H1 (cell line): Measurements from ENCODE around the gene OTOF. TPM values are rescaled to one million over a fixed set of nuclear protein-coding genes. Genes with fewer than 3 reads are reported as not detected.

Experiments
- CEBPB ChIP-seq: IDR thresholded peaks from 2 replicates; pipeline ENCODE4 v1.6.1; 2012; ENCODE audit warnings: low read depth, low read length
- CHD1 ChIP-seq: IDR thresholded peaks from 2 replicates; pipeline ENCODE4 v1.6.1; 2012; ENCODE audit warnings: low read depth, low read length, improper control_type of control experiment
- JUN ChIP-seq: IDR thresholded peaks from 2 replicates; pipeline ENCODE4 v1.6.1; 2011; ENCODE audit warnings: low read depth, mild to moderate bottlenecking, improper control_type of control experiment, low read length
- NRF1 ChIP-seq: IDR thresholded peaks from 2 replicates; pipeline ENCODE4 v1.6.1; 2011; ENCODE audit warnings: mild to moderate bottlenecking, low read depth, low read length, improper control_type of control experiment
- POLR2A ChIP-seq, 2 experiments: IDR thresholded peaks; 1 replicate in 1 of 2; 2 replicates in 1 of 2; pipeline ENCODE4 v1.6.1; 2011; ENCODE audit warnings: low read depth in 2 of 2, low read length in 2 of 2, mild to moderate bottlenecking in 2 of 2; ENCODE audit errors: control extremely low read depth in 1 of 2
- RBBP5 ChIP-seq: IDR thresholded peaks from 2 replicates; pipeline ENCODE4 v1.7.1; 2012; ENCODE audit warnings: low read depth, mild to moderate bottlenecking, inconsistent platforms, low read length, moderate library complexity, borderline replicate concordance
- polyA plus RNA-seq, 7 experiments: library from polyadenylated mRNA; depleted of rRNA in 3 of 7; stranded (reverse) in 5 of 7; unstranded in 2 of 7; fragments of >200 nt in 5 of 7; fragments of 200-250 nt in 2 of 7; gene quantifications; 1 replicate in 5 of 7; 2 replicates in 1 of 7; 4 replicates in 1 of 7; pipeline versions ENCODE4 v1.2.1 to v1.2.3, GENCODE V29; 2011 to 2013; ENCODE audit warnings: missing spikeins in 2 of 7, mixed read lengths in 2 of 7
- total RNA-seq: library from RNA; stranded (reverse); fragmentation: NEBNext Ultra II Directional; extraction: Animal tissue kit (Norgen Biotek cat#: 25700); gene quantifications from 2 replicates; pipeline ENCODE4 v1.2.1, GENCODE V29; 2021

OTOF gene
- total and polyA plus RNA-seq, 2 of the 8 experiments (the other 6 are each of a cell fraction or from before 2014, with no cell fraction given): 0.06 TPM; not detected in 1

DNA sequence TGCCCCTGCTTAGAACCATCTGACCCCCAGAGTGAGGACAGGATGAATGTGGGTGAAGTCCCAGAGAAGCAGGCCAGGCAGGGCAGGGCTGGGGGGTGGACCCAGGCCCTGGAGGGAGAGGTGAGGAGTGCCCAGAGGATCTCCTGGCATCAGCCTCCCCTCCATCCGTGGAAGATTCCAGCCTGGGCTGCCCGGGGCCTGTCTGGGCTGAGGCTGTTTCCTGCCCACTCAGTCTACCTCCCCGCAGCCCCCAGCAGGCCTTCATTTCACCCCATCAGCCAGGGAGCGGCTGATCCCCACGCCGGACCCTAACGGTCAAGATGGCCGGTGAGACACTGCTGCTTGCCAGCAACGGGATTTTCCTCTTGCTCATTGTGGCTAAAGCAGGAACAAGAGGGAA, 35.3 kb upstream of the OTOF start (continued):
- TF ChIP-seq RBBP5: no peak
- TF ChIP-seq POLR2A (IDR thresholded peaks at IDR 0.05; ENCODE audit: control extremely low read depth in 1 of 2, low read depth in 2 of 2, low read length in 2 of 2): no peak
- no peak for TF ChIP-seq CHD1
- no peak for TF ChIP-seq NRF1
- TF ChIP-seq JUN: no peak
- TF ChIP-seq CEBPB: no peak
